Endothelial cell of umbilical vein (primary cell): ENCODE results near the gene FOXO4. TPM values are rescaled to one million over a fixed set of nuclear protein-coding genes. Genes with fewer than 3 reads are reported as not detected.
A peak's percentile ranks its signal among the peaks of the same experiment; 100 is the strongest.

Experiments
- BruUV-seq: library from RNA; stranded (reverse); fragments of 400-500 nt; replicated peaks from 2 replicates; lab custom pipeline; 2021; lab: Mats Ljungman, UMichigan
- CTCF ChIA-PET: fragments of 300-600, 350-600 bp; sonication (Branson Sonifier 250); formaldehyde crosslinking; loops from one replicate; lab custom pipeline; 2021; ENCODE audit warnings: antibody characterized with exemption, inconsistent platforms; lab: Charles Lee
- POLR2A ChIA-PET: fragments of 300-600, 350-600 bp; sonication (Branson Sonifier 250); formaldehyde crosslinking; loops from one replicate; lab custom pipeline; 2021; ENCODE audit warnings: antibody characterized with exemption, inconsistent platforms; lab: Charles Lee
- DNase-seq: peaks from one replicate; pipeline ENCODE4 v3.0.0-alpha.2; 2011; ENCODE audit warnings: low read depth, low spot score
- FAIRE-seq: peaks from 2 replicates; lab custom pipeline; 2011; peaks lifted over from hg19 to GRCh38; lab: Jason Lieb, UNC
- H2AFZ ChIP-seq: 2 replicates; pipeline ENCODE4 v1.6.0; 2012; ENCODE audit warnings: low read depth, low read length, control low read depth, inconsistent platforms
- H3K27ac ChIP-seq: 2 replicates; pipeline ENCODE4 v1.5.1; 2011; ENCODE audit warnings: low read depth, mild to moderate bottlenecking, control low read depth, low read length, moderate library complexity; ENCODE audit not compliant: insufficient read depth
- H3K27me3 ChIP-seq, 2 experiments: 2 replicates each; pipeline versions ENCODE4 v1.6.0 to v1.6.1; 2011; ENCODE audit warnings: low read length in 2 of 2, mixed read lengths in 1 of 2; ENCODE audit not compliant: control insufficient read depth in 2 of 2, insufficient read depth in 2 of 2
- H3K36me3 ChIP-seq, 2 experiments: 2 replicates in 1 of 2; 3 replicates in 1 of 2; pipeline ENCODE4 v1.5.1; 2011; ENCODE audit warnings: low read length in 2 of 2, mild to moderate bottlenecking in 1 of 2, moderate library complexity in 1 of 2; ENCODE audit not compliant: control insufficient read depth in 2 of 2, insufficient read depth in 2 of 2; ENCODE audit errors: extremely low read depth in 1 of 2
- H3K4me1 ChIP-seq: 3 replicates; pipeline ENCODE4 v1.5.1; 2011; ENCODE audit warnings: mild to moderate bottlenecking, low read length; ENCODE audit not compliant: control insufficient read depth, insufficient read depth; ENCODE audit errors: extremely low read depth
- H3K4me2 ChIP-seq: 2 replicates; pipeline ENCODE4 v1.6.1; 2011; ENCODE audit warnings: low read length, control low read depth, mixed read lengths; ENCODE audit not compliant: insufficient read depth
- H3K4me3 ChIP-seq, 3 experiments: fragments of 200-600 bp in 1 of 3; sonication (generic), shearing (Covaris generic) in 1 of 3; replicated peaks in 1 of 3; 2 replicates each; pipeline ENCODE4 v1.5.1; 2011 to 2016; ENCODE audit warnings: control low read depth in 3 of 3, low read length in 3 of 3, mild to moderate bottlenecking in 2 of 3, inconsistent platforms in 1 of 3, low read depth in 1 of 3, moderate library complexity in 1 of 3; ENCODE audit not compliant: insufficient read depth in 1 of 3
- H3K79me2 ChIP-seq: 2 replicates; pipeline ENCODE4 v1.6.0; 2012; ENCODE audit warnings: low read length, inconsistent platforms; ENCODE audit not compliant: control insufficient read depth, insufficient read depth
- H3K9ac ChIP-seq: replicated peaks from 2 replicates; pipeline ENCODE3; 2011; ENCODE audit warnings: low read length, control low read depth; ENCODE audit not compliant: insufficient read depth; ENCODE audit errors: extremely low read depth
- H3K9me1 ChIP-seq: replicated peaks from 3 replicates; pipeline ENCODE4 v1.6.0; 2011; ENCODE audit warnings: mild to moderate bottlenecking, low read length; ENCODE audit not compliant: control insufficient read depth, insufficient read depth; ENCODE audit errors: extremely low read depth
- H3K9me3 ChIP-seq: replicated peaks from 2 replicates; pipeline ENCODE4 v1.5.1; 2012; ENCODE audit warnings: low read length, inconsistent platforms; ENCODE audit not compliant: control insufficient read depth, insufficient read depth
- H4K20me1 ChIP-seq: replicated peaks from 2 replicates; pipeline ENCODE3; 2011; ENCODE audit warnings: mild to moderate bottlenecking, low read length; ENCODE audit not compliant: control insufficient read depth, insufficient read depth; ENCODE audit errors: extremely low read depth
- EZH2 ChIP-seq: IDR thresholded peaks from 2 replicates; pipeline ENCODE4 v1.6.1; 2012; ENCODE audit warnings: borderline replicate concordance, low read depth, mild to moderate bottlenecking, moderate library complexity, low read length, inconsistent platforms; ENCODE audit not compliant: severe bottlenecking
- FOS ChIP-seq: IDR thresholded peaks from 2 replicates; pipeline ENCODE4 v1.6.1; 2011; ENCODE audit warnings: mild to moderate bottlenecking, low read length, moderate library complexity, borderline replicate concordance; ENCODE audit not compliant: insufficient read depth
- GATA2 ChIP-seq: IDR thresholded peaks from 2 replicates; pipeline ENCODE4 v1.7.0; 2011; ENCODE audit warnings: low read depth, mild to moderate bottlenecking, moderate library complexity, mixed read lengths, low read length; ENCODE audit not compliant: insufficient read length, insufficient read depth
- JUN ChIP-seq: IDR thresholded peaks from 2 replicates; pipeline ENCODE4 v1.6.1; 2011; ENCODE audit warnings: borderline replicate concordance, low read depth; ENCODE audit not compliant: insufficient read length, insufficient read depth
- MYC ChIP-seq: IDR thresholded peaks from one replicate; pipeline ENCODE4 v1.6.1; 2011; ENCODE audit warnings: mild to moderate bottlenecking, low read depth, low read length
- POLR2A ChIP-seq: IDR thresholded peaks from 2 replicates; pipeline ENCODE4 v1.6.1; 2012; ENCODE audit warnings: low read depth, mild to moderate bottlenecking, control low read depth, low read length
- POLR2AphosphoS5 ChIP-seq: IDR thresholded peaks from 2 replicates; pipeline ENCODE4 v1.6.1; 2012; ENCODE audit warnings: low read depth, mild to moderate bottlenecking, control low read depth, low read length, moderate library complexity; ENCODE audit not compliant: insufficient read depth
- dilution Hi-C: fragments of 300-500 bp; cut with MboI; formaldehyde crosslinking; loops from one replicate; pipeline ENCODE4 v1.15.0; 2019; ENCODE audit warnings: low sequenced_read_pairs; ENCODE audit not compliant: extremely low pct_ligation_motif_present
- intact Hi-C: fragments of 100-400 bp; cut with micrococcal nuclease; formaldehyde crosslinking; loops from one replicate; pipeline ENCODE4 v1.10.0; 2022
- polyA plus RNA-seq, 4 experiments: library from polyadenylated mRNA; depleted of rRNA in 3 of 4; stranded (reverse) in 3 of 4; unstranded in 1 of 4; fragments of >200 nt; gene quantifications; 2 replicates each; pipeline versions ENCODE4 v1.2.1 to v1.2.3, GENCODE V29; 2011 to 2012; ENCODE audit warnings: missing spikeins in 1 of 4
- total RNA-seq: library from RNA; stranded (reverse); gene quantifications from 2 replicates; pipeline ENCODE4 v1.2.3, GENCODE V29; 2021
- TF ChIP-seq, protein P1 (sequence below), 2 donors: IDR thresholded peaks; 1 replicate in 1 of 2; 2 replicates in 1 of 2; pipeline ENCODE4 v1.5.1; 2011; ENCODE audit warnings: low read length in 2 of 2, mild to moderate bottlenecking in 2 of 2, moderate library complexity in 2 of 2, control low read depth in 1 of 2, inconsistent platforms in 1 of 2, low read depth in 1 of 2; ENCODE audit not compliant: insufficient read depth in 1 of 2; ENCODE audit errors: extremely low read depth in 1 of 2

Gene FOXO4
- total and polyA plus RNA-seq, 2 donors (not counting 3 experiments of a cell fraction or from before 2014, with no cell fraction given): 4.7 to 11.0 TPM

DNA sequence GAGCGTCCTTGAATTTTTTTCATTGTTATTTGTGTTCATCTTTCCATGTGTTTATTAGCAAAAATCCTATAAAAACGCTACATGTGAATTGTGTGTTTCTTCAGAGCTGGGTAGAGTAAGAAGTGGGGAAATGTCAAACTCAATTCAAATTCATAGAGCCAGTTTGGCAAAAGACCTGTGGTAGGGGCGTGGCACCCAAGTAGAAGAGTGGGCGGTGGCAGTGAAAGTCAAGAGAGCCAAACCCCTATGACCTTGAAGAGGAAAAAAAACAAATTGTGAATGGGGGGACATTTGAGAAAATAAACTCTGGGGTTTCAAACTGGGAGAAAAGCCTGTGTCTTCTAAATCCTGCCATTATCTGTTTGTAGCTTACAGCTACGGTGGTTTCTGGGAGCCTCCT is 4.4 kb upstream of the FOXO4 start:
- CTCF ChIA-PET: no interaction called here
- Histone ChIP-seq H3K36me3 (no peaks in the 10 kb centered on the region), H3K79me2 (no peaks in the 10 kb centered on the region), H4K20me1 (no peaks in the 10 kb centered on the region), H3K9me3 (no peaks in the 10 kb centered on the region), H3K9ac (no peak overlapping the region), H3K4me1 (peaks cover 1% of the 10 kb centered on the region), H3K4me3 (no peak overlapping the region), H3K9me1 (no peaks in the 10 kb centered on the region), H3K27me3 (no peaks in the 10 kb centered on the region), H3K27ac (no peak overlapping the region), H2AFZ (no peak overlapping the region), H3K4me2 (no peak overlapping the region)
- FAIRE-seq (no peak), DNase-seq (no peak)
- dilution Hi-C loops: no loop called here
- POLR2A ChIA-PET: no interaction called here
- BruUV-seq: no TSS peak
- intact Hi-C loops: no loop called here
- TF ChIP-seq GATA2 (no peak), POLR2A (no peak), EZH2 (no peak)
- TF ChIP-seq, protein P1, sequence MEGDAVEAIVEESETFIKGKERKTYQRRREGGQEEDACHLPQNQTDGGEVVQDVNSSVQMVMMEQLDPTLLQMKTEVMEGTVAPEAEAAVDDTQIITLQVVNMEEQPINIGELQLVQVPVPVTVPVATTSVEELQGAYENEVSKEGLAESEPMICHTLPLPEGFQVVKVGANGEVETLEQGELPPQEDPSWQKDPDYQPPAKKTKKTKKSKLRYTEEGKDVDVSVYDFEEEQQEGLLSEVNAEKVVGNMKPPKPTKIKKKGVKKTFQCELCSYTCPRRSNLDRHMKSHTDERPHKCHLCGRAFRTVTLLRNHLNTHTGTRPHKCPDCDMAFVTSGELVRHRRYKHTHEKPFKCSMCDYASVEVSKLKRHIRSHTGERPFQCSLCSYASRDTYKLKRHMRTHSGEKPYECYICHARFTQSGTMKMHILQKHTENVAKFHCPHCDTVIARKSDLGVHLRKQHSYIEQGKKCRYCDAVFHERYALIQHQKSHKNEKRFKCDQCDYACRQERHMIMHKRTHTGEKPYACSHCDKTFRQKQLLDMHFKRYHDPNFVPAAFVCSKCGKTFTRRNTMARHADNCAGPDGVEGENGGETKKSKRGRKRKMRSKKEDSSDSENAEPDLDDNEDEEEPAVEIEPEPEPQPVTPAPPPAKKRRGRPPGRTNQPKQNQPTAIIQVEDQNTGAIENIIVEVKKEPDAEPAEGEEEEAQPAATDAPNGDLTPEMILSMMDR (IDR thresholded peaks at IDR 0.05; ENCODE audit: extremely low read depth in 1 of 2, insufficient read depth in 1 of 2, low read depth in 1 of 2, low read length in 2 of 2): no peak

DNA sequence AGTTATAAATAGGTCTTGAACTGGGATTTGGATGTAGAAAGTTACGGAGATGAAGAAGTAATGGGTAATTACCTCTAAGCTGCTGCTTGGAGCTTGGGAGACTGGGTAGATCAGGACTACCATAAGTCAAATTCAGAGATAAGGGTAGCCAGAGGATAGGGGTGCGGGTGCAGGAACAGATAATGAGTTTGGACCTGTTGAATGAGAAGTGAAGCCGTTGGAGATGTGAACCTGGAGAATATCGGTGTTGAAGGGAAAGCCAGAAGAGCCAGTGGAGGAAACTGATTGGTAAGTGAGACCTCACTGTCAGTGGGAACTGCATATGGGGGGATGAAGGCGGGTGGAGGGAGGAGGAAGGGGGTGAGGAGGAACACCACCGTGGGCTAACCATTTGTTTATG is 618 bp upstream of the FOXO4 start:
- intact Hi-C loops: no loop called here
- DNase-seq: no peak
- POLR2A ChIA-PET: no interaction called here
- H3K9ac ChIP-seq: no peak overlapping the region
- H3K4me1 ChIP-seq: peaks cover 6% of the 10 kb centered on the region
- dilution Hi-C loops: no loop called here
- no peak for FAIRE-seq
- TF ChIP-seq POLR2AphosphoS5 (no peak), MYC (no peak), EZH2 (no peak), FOS (no peak), POLR2A (no peak), JUN (no peak)
- H2AFZ ChIP-seq: peak overlapping the region; percentile 78
- peak overlapping the region in 2 of 3 experiments; percentile 36 to 62 for H3K4me3 ChIP-seq
- peak overlapping the region; percentile 47 for H3K4me2 ChIP-seq
- no peaks in the 10 kb centered on the region for H3K9me3 ChIP-seq
- no peaks in the 10 kb centered on the region for H3K36me3 ChIP-seq
- H3K79me2 ChIP-seq: no peaks in the 10 kb centered on the region
- no peaks in the 10 kb centered on the region for H3K9me1 ChIP-seq
- H3K27ac ChIP-seq: no peak overlapping the region
- peaks cover 0 to 1% of the 10 kb centered on the region in 2 experiments for H3K27me3 ChIP-seq
- H4K20me1 ChIP-seq: no peaks in the 10 kb centered on the region
- CTCF ChIA-PET: no interaction called here
- TSS peak; percentile 43 for BruUV-seq
